OCI-LY3 (cell line): ENCODE results near the gene FHIP2A.
"Not testable (repeated sequence)": the region's sequence is repeated elsewhere in the genome, so short reads cannot be mapped to it uniquely, and the experiment has no call there.

Source experiments
- CTCF ChIP-seq: fragments of 200-600, 300-600 bp; sonication (generic); IDR thresholded peaks from 2 replicates; pipeline ENCODE4 v1.5.1; 2014; ENCODE audit warnings: antibody characterized with exemption, low read length, low read depth
- EZH2phosphoT487 ChIP-seq: fragments of 200-600 bp; shearing (Covaris generic); IDR thresholded peaks from 2 replicates; pipeline ENCODE4 v1.6.1; 2018; ENCODE audit warnings: antibody characterized with exemption, mixed run types, low read depth

DNA sequence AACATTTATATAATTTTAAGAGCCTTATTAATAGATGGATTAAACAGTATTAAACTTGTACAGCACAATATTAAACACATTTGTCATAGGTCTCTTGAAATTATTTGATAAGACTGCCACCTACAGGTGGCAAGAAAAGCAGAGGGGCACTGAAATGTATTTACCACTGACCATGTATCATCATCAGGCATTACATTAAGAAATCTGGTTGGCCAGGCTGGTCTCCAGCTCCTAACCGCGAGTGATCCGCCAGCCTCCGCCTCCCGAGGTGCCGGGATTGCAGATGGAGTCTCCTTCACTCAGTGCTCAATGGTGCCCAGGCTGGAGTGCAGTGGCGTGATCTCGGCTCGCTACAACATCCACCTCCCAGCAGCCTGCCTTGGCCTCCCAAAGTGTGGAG, 35.1 kb upstream of the FHIP2A start:
- TF ChIP-seq CTCF, result peak; percentile 46
- TF ChIP-seq EZH2phosphoT487, result not testable (repeated sequence)
